ENCODE measurements around the gene SMPX. TPM values are rescaled to one million over a fixed set of nuclear protein-coding genes. Genes with fewer than 3 reads are reported as not detected.

The SMPX gene
- total RNA-seq, 2 donors from 2014 or later = not detected

- no peaks in the 10 kb centered on the region for H3K4me1 Mint-ChIP-seq
- H3K27me3 Mint-ChIP-seq = peaks cover 13% of the 10 kb centered on the region
- H3K4me3 Mint-ChIP-seq = no peak overlapping the region
- no peaks in the 10 kb centered on the region for H3K36me3 Mint-ChIP-seq (ENCODE audit: low read depth)
- H3K9me3 ChIP-seq (ENCODE audit: control insufficient read depth, low read length, poor library complexity, severe bottlenecking) = no peaks in the 10 kb centered on the region
- no peak overlapping the region for H3K27ac Mint-ChIP-seq
- ATAC-seq = no peak
- no peak for DNase-seq
Measured at GRCh38 chrX:21738950-21739287, 19.0 kb downstream of the SMPX start.

- Mint-ChIP-seq H3K27me3 (peaks cover 13% of the 10 kb centered on the region), H3K4me1 (no peaks in the 10 kb centered on the region)
- no peak for ATAC-seq
Measured at GRCh38 chrX:21738210-21738949, 19.5 kb downstream of the SMPX start.

GRCh38 chrX:21735768-21736127 is 22.2 kb downstream of the SMPX start:
- Mint-ChIP-seq H3K36me3 (ENCODE audit: low read depth) (no peaks in the 10 kb centered on the region), H3K27ac (no peak overlapping the region), H3K4me3 (no peak overlapping the region), H3K27me3 (peaks cover 13% of the 10 kb centered on the region), H3K4me1 (no peaks in the 10 kb centered on the region)
- DNase-seq (no peak), ATAC-seq (no peak)
- no peaks in the 10 kb centered on the region for H3K9me3 ChIP-seq (ENCODE audit: control insufficient read depth, low read length, poor library complexity, severe bottlenecking)

More at GRCh38 chrX:21738210-21738949, 19.5 kb downstream of the SMPX start:
- no peaks in the 10 kb centered on the region for H3K9me3 ChIP-seq (ENCODE audit: control insufficient read depth, low read length, poor library complexity, severe bottlenecking)
- Mint-ChIP-seq H3K36me3 (ENCODE audit: low read depth) (no peaks in the 10 kb centered on the region), H3K27ac (no peak overlapping the region), H3K4me3 (no peak overlapping the region)
- no peak for DNase-seq

GRCh38 chrX:21735038-21735767 is 22.7 kb downstream of the SMPX start:
- ATAC-seq = no peak
- Mint-ChIP-seq H3K4me3 (no peak overlapping the region), H3K4me1 (no peaks in the 10 kb centered on the region), H3K36me3 (ENCODE audit: low read depth) (no peaks in the 10 kb centered on the region), H3K27ac (no peak overlapping the region), H3K27me3 (peaks cover 13% of the 10 kb centered on the region)
- no peak for DNase-seq
- H3K9me3 ChIP-seq (ENCODE audit: control insufficient read depth, low read length, poor library complexity, severe bottlenecking) = no peaks in the 10 kb centered on the region

- Mint-ChIP-seq H3K27ac (no peak overlapping the region), H3K4me1 (no peaks in the 10 kb centered on the region), H3K36me3 (ENCODE audit: low read depth) (no peaks in the 10 kb centered on the region), H3K4me3 (no peak overlapping the region), H3K27me3 (peaks cover 18% of the 10 kb centered on the region)
- H3K9me3 ChIP-seq (ENCODE audit: control insufficient read depth, low read length, poor library complexity, severe bottlenecking) = no peaks in the 10 kb centered on the region
- ATAC-seq = no peak
- DNase-seq = no peak
Measured at GRCh38 chrX:21734175-21734574, 23.7 kb downstream of the SMPX start.

- H3K9me3 ChIP-seq (ENCODE audit: control insufficient read depth, low read length, poor library complexity, severe bottlenecking) = no peaks in the 10 kb centered on the region
- Mint-ChIP-seq H3K36me3 (ENCODE audit: low read depth) (no peaks in the 10 kb centered on the region), H3K27ac (no peak overlapping the region), H3K4me1 (no peaks in the 10 kb centered on the region), H3K4me3 (no peak overlapping the region), H3K27me3 (peaks cover 18% of the 10 kb centered on the region)
- DNase-seq (no peak), ATAC-seq (no peak)
Measured at GRCh38 chrX:21733705-21734104, 24.2 kb downstream of the SMPX start.

- no peak overlapping the region for H3K4me3 Mint-ChIP-seq
- no peaks in the 10 kb centered on the region for H3K9me3 ChIP-seq (ENCODE audit: control insufficient read depth, low read length, poor library complexity, severe bottlenecking)
- DNase-seq (no peak), ATAC-seq (no peak)
- H3K4me1 Mint-ChIP-seq = no peaks in the 10 kb centered on the region
- H3K27me3 Mint-ChIP-seq = peaks cover 15% of the 10 kb centered on the region
- no peaks in the 10 kb centered on the region for H3K36me3 Mint-ChIP-seq (ENCODE audit: low read depth)
- H3K27ac Mint-ChIP-seq = no peak overlapping the region
Measured at GRCh38 chrX:21730026-21730425, 27.9 kb downstream of the SMPX start.

- DNase-seq (no peak), ATAC-seq (no peak)
- Mint-ChIP-seq H3K4me3 (no peak overlapping the region), H3K27me3 (peaks cover 10% of the 10 kb centered on the region), H3K27ac (no peak overlapping the region), H3K4me1 (no peaks in the 10 kb centered on the region), H3K36me3 (ENCODE audit: low read depth) (no peaks in the 10 kb centered on the region)
- no peaks in the 10 kb centered on the region for H3K9me3 ChIP-seq (ENCODE audit: control insufficient read depth, low read length, poor library complexity, severe bottlenecking)
Measured at GRCh38 chrX:21728276-21728968, 29.5 kb downstream of the SMPX start.

GRCh38 chrX:21725916-21726315 is 32.0 kb downstream of the SMPX start:
- H3K36me3 Mint-ChIP-seq (ENCODE audit: low read depth) = no peaks in the 10 kb centered on the region

GRCh38 chrX:21725496-21725895 is 32.4 kb downstream of the SMPX start:
- ATAC-seq = no peak
- H3K36me3 Mint-ChIP-seq (ENCODE audit: low read depth) = no peaks in the 10 kb centered on the region
- H3K4me3 Mint-ChIP-seq = no peak overlapping the region
- DNase-seq = no peak
- peaks cover 10% of the 10 kb centered on the region for H3K27me3 Mint-ChIP-seq
- H3K9me3 ChIP-seq (ENCODE audit: control insufficient read depth, low read length, poor library complexity, severe bottlenecking) = no peaks in the 10 kb centered on the region
- H3K4me1 Mint-ChIP-seq = no peaks in the 10 kb centered on the region
- H3K27ac Mint-ChIP-seq = no peak overlapping the region

More at GRCh38 chrX:21725916-21726315, 32.0 kb downstream of the SMPX start:
- DNase-seq = no peak
- Mint-ChIP-seq H3K27me3 (peaks cover 10% of the 10 kb centered on the region), H3K4me3 (no peak overlapping the region), H3K27ac (no peak overlapping the region), H3K4me1 (no peaks in the 10 kb centered on the region)
- no peaks in the 10 kb centered on the region for H3K9me3 ChIP-seq (ENCODE audit: control insufficient read depth, low read length, poor library complexity, severe bottlenecking)
- ATAC-seq = no peak

- no peaks in the 10 kb centered on the region for H3K36me3 Mint-ChIP-seq (ENCODE audit: low read depth)
- H3K4me3 Mint-ChIP-seq = no peak overlapping the region
- no peak overlapping the region for H3K27ac Mint-ChIP-seq
- H3K9me3 ChIP-seq (ENCODE audit: control insufficient read depth, low read length, poor library complexity, severe bottlenecking) = no peaks in the 10 kb centered on the region
- peaks cover 5% of the 10 kb centered on the region for H3K27me3 Mint-ChIP-seq
- no peak for DNase-seq
- no peaks in the 10 kb centered on the region for H3K4me1 Mint-ChIP-seq
- no peak for ATAC-seq
Measured at GRCh38 chrX:21723814-21724213, 34.1 kb downstream of the SMPX start.

- ATAC-seq = no peak
- H3K27ac Mint-ChIP-seq = no peak overlapping the region
- H3K4me3 Mint-ChIP-seq = no peak overlapping the region
- H3K4me1 Mint-ChIP-seq = no peaks in the 10 kb centered on the region
- peaks cover 5% of the 10 kb centered on the region for H3K27me3 Mint-ChIP-seq
- no peaks in the 10 kb centered on the region for H3K36me3 Mint-ChIP-seq (ENCODE audit: low read depth)
- no peak for DNase-seq
- no peaks in the 10 kb centered on the region for H3K9me3 ChIP-seq (ENCODE audit: control insufficient read depth, low read length, poor library complexity, severe bottlenecking)
Measured at GRCh38 chrX:21723084-21723483, 34.8 kb downstream of the SMPX start.

GRCh38 chrX:21721195-21721594 is 36.7 kb downstream of the SMPX start:
- ATAC-seq = no peak
- no peaks in the 10 kb centered on the region for H3K4me1 Mint-ChIP-seq

More at GRCh38 chrX:21721195-21721594, 36.7 kb downstream of the SMPX start:
- Mint-ChIP-seq H3K27me3 (no peaks in the 10 kb centered on the region), H3K27ac (no peak overlapping the region), H3K36me3 (ENCODE audit: low read depth) (no peaks in the 10 kb centered on the region), H3K4me3 (no peak overlapping the region)
- DNase-seq = no peak
- no peaks in the 10 kb centered on the region for H3K9me3 ChIP-seq (ENCODE audit: control insufficient read depth, low read length, poor library complexity, severe bottlenecking)

Measured in T-helper 17 cell (primary cell).